SKM-1 treated with dmso at 0.1 percent for 144 hours (cell line): ENCODE measurements around the gene RNF5.

ENCODE experiments used
- DNase-seq: peaks from one replicate; lab custom pipeline; 2025; ENCODE audit not compliant: unreplicated experiment; lab: John Stamatoyannopoulos, UW

Gene RNF5

GRCh38 chr6:32151863-32152768 lies 26.1 kb upstream of the RNF5 start, which contains the start of gene PRRT1:
TSS of gene PRRT1 (minus strand) at chr6:32151939. CDS start at chr6:32151827, 112 bp downstream.
- no peak for DNase-seq

GRCh38 chr6:32152769-32153563 lies 25.2 kb upstream of the RNF5 start:
- DNase-seq = no peak

- DNase-seq = peak; percentile 40
These were observed 24.4 kb upstream of the RNF5 start, which contains the start of gene PPT2 for GRCh38 chr6:32153564-32154513. TSS of gene PPT2 (plus strand) at chr6:32154141. CDS start at chr6:32154595, 454 bp downstream.

- DNase-seq = peak; percentile 41
These were observed 23.6 kb upstream of the RNF5 start for GRCh38 chr6:32154514-32155161.

- DNase-seq = no peak
These were observed 21.3 kb upstream of the RNF5 start for GRCh38 chr6:32156891-32157290.

- no peak for DNase-seq
These were observed 20.2 kb upstream of the RNF5 start for GRCh38 chr6:32158052-32158451.

- no peak for DNase-seq
These were observed 14.5 kb upstream of the RNF5 start for GRCh38 chr6:32163559-32164258.

- DNase-seq = no peak
These were observed 13.9 kb upstream of the RNF5 start, which contains the start of gene EGFL8 for GRCh38 chr6:32164295-32164694. TSS of gene EGFL8 (plus strand) at chr6:32164595. CDS start at chr6:32166166, 1,571 bp downstream.

GRCh38 chr6:32166411-32167061 lies 11.7 kb upstream of the RNF5 start:
- no peak for DNase-seq

- DNase-seq = no peak
These were observed 10.9 kb upstream of the RNF5 start for GRCh38 chr6:32167154-32167760.

- DNase-seq = no peak
These were observed 10.4 kb upstream of the RNF5 start for GRCh38 chr6:32167761-32168262.

- no peak for DNase-seq
These were observed 9.9 kb upstream of the RNF5 start for GRCh38 chr6:32168350-32168749.

- no peak for DNase-seq
These were observed 9.2 kb upstream of the RNF5 start for GRCh38 chr6:32168807-32169591.

GRCh38 chr6:32170294-32170693 lies 7.9 kb upstream of the RNF5 start:
- no peak for DNase-seq

- DNase-seq = no peak
These were observed 7.0 kb upstream of the RNF5 start for GRCh38 chr6:32171234-32171633.

- no peak for DNase-seq
These were observed 5.0 kb upstream of the RNF5 start for GRCh38 chr6:32173051-32173727.

GRCh38 chr6:32174416-32174815 lies 3.8 kb upstream of the RNF5 start:
- no peak for DNase-seq
